DND-41 (cell line): Measurements from ENCODE around the gene PAX6.

ENCODE experiments used
- ATAC-seq: fragments of 200-7000 bp; cut with Tn5 transposase; 3 replicates; pipeline ENCODE4 v1.9.1; 2021; ENCODE audit warnings: low read depth; ENCODE audit not compliant: insufficient read depth
- DNase-seq: peaks from one replicate; pipeline ENCODE4 v3.0.0-alpha.2; 2020
- H2AFZ ChIP-seq: 2 replicates; pipeline ENCODE4 v1.6.0; 2012; ENCODE audit warnings: low read depth, low read length
- H3K27ac ChIP-seq: 2 replicates; pipeline ENCODE4 v1.5.1; 2012; ENCODE audit warnings: low read length, inconsistent platforms
- H3K27me3 ChIP-seq: fragments of 200-600 bp; sonication (generic); 2 replicates; pipeline ENCODE4 v1.6.0; 2012; ENCODE audit warnings: low read length, mild to moderate bottlenecking, inconsistent platforms; ENCODE audit not compliant: insufficient read depth, poor library complexity
- H3K36me3 ChIP-seq: 2 replicates; pipeline ENCODE4 v1.5.1; 2012; ENCODE audit warnings: low read length, inconsistent platforms; ENCODE audit not compliant: insufficient read depth
- H3K4me1 ChIP-seq: 2 replicates; pipeline ENCODE4 v1.5.1; 2012; ENCODE audit warnings: mild to moderate bottlenecking, low read length; ENCODE audit not compliant: insufficient read depth
- H3K4me2 ChIP-seq: 2 replicates; pipeline ENCODE4 v1.6.0; 2012; ENCODE audit warnings: mild to moderate bottlenecking, moderate library complexity, low read length, inconsistent platforms; ENCODE audit not compliant: insufficient read depth
- H3K4me3 ChIP-seq, 2 experiments: fragments of 200-600 bp in 1 of 2; shearing (Covaris generic) in 1 of 2; 2 replicates each; pipeline ENCODE4 v1.5.1; 2012 to 2016; ENCODE audit warnings: inconsistent platforms in 2 of 2, low read length in 2 of 2, mild to moderate bottlenecking in 2 of 2, low read depth in 1 of 2, moderate library complexity in 1 of 2
- H3K79me2 ChIP-seq: 2 replicates; pipeline ENCODE4 v1.6.0; 2012; ENCODE audit warnings: low read length, inconsistent platforms; ENCODE audit not compliant: insufficient read depth
- H3K9ac ChIP-seq: 2 replicates; pipeline ENCODE4 v1.6.0; 2012; ENCODE audit warnings: low read depth, mild to moderate bottlenecking, inconsistent platforms, low read length, moderate library complexity
- H3K9me3 ChIP-seq: 2 replicates; pipeline ENCODE4 v1.5.1; 2012; ENCODE audit warnings: low read length, moderate library complexity, mild to moderate bottlenecking, inconsistent platforms; ENCODE audit not compliant: insufficient read depth, severe bottlenecking
- H4K20me1 ChIP-seq: 2 replicates; pipeline ENCODE4 v1.6.0; 2012; ENCODE audit warnings: low read length; ENCODE audit not compliant: insufficient read depth
- EZH2 ChIP-seq: IDR thresholded peaks from 3 replicates; pipeline ENCODE4 v1.6.1; 2012; ENCODE audit warnings: borderline replicate concordance, low read depth, mild to moderate bottlenecking, moderate library complexity, low read length, inconsistent platforms; ENCODE audit not compliant: severe bottlenecking
- TF ChIP-seq, protein P1 (sequence below): IDR thresholded peaks from 2 replicates; pipeline ENCODE4 v1.5.1; 2012; ENCODE audit warnings: borderline replicate concordance, low read length, moderate library complexity, mild to moderate bottlenecking; ENCODE audit not compliant: poor library complexity, severe bottlenecking; ENCODE audit errors: extremely low read depth

The PAX6 gene

DNA sequence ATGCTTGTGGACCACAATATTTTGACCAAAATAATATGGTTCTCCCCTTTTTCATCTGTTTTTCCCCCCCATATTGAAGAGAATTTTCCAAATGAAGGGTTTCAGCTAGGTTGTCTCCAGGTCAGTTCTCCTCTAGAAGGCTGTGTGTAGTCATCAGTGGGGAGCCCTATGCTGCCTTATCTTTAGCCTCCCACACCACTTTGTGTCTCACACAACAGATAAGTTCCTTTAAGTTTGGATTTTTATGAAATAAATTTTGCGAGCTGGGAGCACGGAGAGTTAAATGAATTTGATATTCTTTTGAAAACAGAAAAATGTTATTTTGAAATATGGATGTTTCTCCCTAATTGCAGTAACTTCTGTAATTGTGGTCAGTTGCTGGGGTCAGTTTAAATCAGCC is 28.9 kb downstream of the PAX6 start:
- H3K9me3 ChIP-seq = no peaks in the 10 kb centered on the region
- no peak for TF ChIP-seq EZH2
- no peaks in the 10 kb centered on the region for H3K4me1 ChIP-seq
- H3K36me3 ChIP-seq = no peaks in the 10 kb centered on the region
- H3K4me3 ChIP-seq = no peak overlapping the region
- no peak for DNase-seq
- H3K79me2 ChIP-seq = no peaks in the 10 kb centered on the region
- ATAC-seq = no peak
- no peak overlapping the region for H3K27ac ChIP-seq
- no peak overlapping the region for H3K9ac ChIP-seq
- H4K20me1 ChIP-seq = no peaks in the 10 kb centered on the region
- H3K27me3 ChIP-seq = no peaks in the 10 kb centered on the region
- H2AFZ ChIP-seq = no peak overlapping the region
- no peak overlapping the region for H3K4me2 ChIP-seq

- no peaks in the 10 kb centered on the region for H3K9me3 ChIP-seq
- H2AFZ ChIP-seq = no peak overlapping the region
- H3K79me2 ChIP-seq = no peaks in the 10 kb centered on the region
- H3K27me3 ChIP-seq = no peaks in the 10 kb centered on the region
- H3K4me3 ChIP-seq = no peak overlapping the region
- no peak overlapping the region for H3K9ac ChIP-seq
- H4K20me1 ChIP-seq = no peaks in the 10 kb centered on the region
- TF ChIP-seq, protein P1, sequence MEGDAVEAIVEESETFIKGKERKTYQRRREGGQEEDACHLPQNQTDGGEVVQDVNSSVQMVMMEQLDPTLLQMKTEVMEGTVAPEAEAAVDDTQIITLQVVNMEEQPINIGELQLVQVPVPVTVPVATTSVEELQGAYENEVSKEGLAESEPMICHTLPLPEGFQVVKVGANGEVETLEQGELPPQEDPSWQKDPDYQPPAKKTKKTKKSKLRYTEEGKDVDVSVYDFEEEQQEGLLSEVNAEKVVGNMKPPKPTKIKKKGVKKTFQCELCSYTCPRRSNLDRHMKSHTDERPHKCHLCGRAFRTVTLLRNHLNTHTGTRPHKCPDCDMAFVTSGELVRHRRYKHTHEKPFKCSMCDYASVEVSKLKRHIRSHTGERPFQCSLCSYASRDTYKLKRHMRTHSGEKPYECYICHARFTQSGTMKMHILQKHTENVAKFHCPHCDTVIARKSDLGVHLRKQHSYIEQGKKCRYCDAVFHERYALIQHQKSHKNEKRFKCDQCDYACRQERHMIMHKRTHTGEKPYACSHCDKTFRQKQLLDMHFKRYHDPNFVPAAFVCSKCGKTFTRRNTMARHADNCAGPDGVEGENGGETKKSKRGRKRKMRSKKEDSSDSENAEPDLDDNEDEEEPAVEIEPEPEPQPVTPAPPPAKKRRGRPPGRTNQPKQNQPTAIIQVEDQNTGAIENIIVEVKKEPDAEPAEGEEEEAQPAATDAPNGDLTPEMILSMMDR = no peak
- no peak for TF ChIP-seq EZH2
- ATAC-seq (no peak), DNase-seq (no peak)
- H3K4me1 ChIP-seq = no peaks in the 10 kb centered on the region
- no peak overlapping the region for H3K27ac ChIP-seq
- H3K36me3 ChIP-seq = no peaks in the 10 kb centered on the region
- H3K4me2 ChIP-seq = no peak overlapping the region
These were observed 30.6 kb downstream of the PAX6 start for GRCh38 chr11:31780480-31780971.

DNA sequence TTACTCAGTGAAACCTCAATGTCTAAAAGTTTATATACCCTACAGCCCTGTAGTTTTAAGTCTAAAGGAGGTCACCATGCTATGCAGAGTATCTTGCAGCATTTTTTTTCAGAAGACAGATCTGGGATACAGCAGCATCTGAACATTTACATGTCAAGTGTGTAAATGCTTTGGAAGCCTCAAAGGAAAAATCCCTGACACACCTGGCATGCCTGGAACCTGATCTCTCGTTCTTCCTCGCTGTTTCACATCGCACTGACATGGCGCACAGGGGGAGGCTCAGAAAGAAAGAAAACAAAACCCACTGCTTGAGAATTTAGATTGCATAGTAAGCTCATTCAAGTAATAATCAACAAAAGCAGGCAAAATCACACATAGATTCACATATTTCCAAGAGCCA is 31.0 kb downstream of the PAX6 start:
- H2AFZ ChIP-seq = no peak overlapping the region
- no peaks in the 10 kb centered on the region for H4K20me1 ChIP-seq
- no peaks in the 10 kb centered on the region for H3K36me3 ChIP-seq

DNA sequence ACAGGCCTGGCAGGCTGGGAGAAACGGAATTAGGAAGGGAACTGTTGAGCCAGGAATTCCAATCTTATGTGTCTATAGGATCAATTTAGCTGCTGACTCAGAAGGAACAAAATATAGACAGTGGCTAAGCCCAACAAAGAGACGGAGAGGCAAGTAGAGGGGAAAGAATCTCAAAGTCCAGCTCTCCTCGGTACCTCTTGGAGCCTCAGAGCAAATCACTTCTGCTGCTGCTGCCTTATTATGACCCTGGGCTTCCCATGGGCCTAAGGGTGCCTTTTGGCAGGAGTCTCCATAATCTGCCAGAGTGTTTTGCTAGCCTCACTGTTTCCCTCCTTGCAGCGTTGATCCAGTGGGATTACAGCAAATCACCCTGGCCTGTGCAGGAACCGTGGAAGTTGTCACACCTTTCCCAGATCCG is 31.7 kb downstream of the PAX6 start:
- no peaks in the 10 kb centered on the region for H4K20me1 ChIP-seq
- no peak overlapping the region for H3K27ac ChIP-seq
- no peak overlapping the region for H3K4me3 ChIP-seq
- no peaks in the 10 kb centered on the region for H3K9me3 ChIP-seq
- ATAC-seq = no peak
- no peak overlapping the region for H2AFZ ChIP-seq
- H3K9ac ChIP-seq = no peak overlapping the region
- H3K27me3 ChIP-seq = no peaks in the 10 kb centered on the region
- H3K79me2 ChIP-seq = no peaks in the 10 kb centered on the region
- H3K36me3 ChIP-seq = no peaks in the 10 kb centered on the region
- no peak for DNase-seq
- H3K4me1 ChIP-seq = no peaks in the 10 kb centered on the region
- H3K4me2 ChIP-seq = no peak overlapping the region
- TF ChIP-seq EZH2 = no peak
- TF ChIP-seq, protein P1 = no peak

More for the DNA sequence above, 31.0 kb downstream of the PAX6 start:
- H3K27ac ChIP-seq = no peak overlapping the region
- H3K9me3 ChIP-seq = no peaks in the 10 kb centered on the region
- no peaks in the 10 kb centered on the region for H3K4me1 ChIP-seq
- no peak overlapping the region for H3K9ac ChIP-seq
- H3K4me3 ChIP-seq = no peak overlapping the region
- no peak overlapping the region for H3K4me2 ChIP-seq
- ATAC-seq (no peak), DNase-seq (no peak)
- no peaks in the 10 kb centered on the region for H3K27me3 ChIP-seq
- no peaks in the 10 kb centered on the region for H3K79me2 ChIP-seq
- TF ChIP-seq, protein P1 = no peak
- no peak for TF ChIP-seq EZH2
